Fibroblast of skin of scalp (primary cell): ENCODE results near the gene OR6B3.

Experiments used
- DNase-seq: peaks from one replicate; pipeline ENCODE4 v3.0.0-alpha.2; 2013

Gene OR6B3

GRCh38 chr2:240043279-240043989 is 9.9 kb downstream of the OR6B3 start:
- no peak for DNase-seq

GRCh38 chr2:240042740-240043139 is 10.6 kb downstream of the OR6B3 start:
- DNase-seq, result no peak

DNA sequence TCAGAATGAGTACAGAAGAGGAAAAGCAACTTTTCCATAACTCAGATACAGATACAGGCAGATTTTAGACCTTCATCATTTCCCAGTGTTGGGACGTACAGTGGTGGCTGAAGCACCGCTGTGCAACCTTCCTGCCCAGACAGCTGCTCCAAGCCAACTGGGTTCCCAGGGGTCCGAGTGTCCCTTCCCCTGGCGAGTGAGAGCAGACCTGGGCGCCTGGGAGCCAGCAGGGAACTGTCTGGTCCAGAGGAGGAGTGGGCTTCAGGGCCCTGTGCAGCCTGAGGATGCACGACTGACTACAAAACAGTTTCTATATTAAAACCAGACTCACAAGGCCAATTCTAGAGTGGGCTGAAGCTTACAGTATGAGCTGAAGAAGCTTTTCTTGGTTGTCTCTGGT is 12.0 kb downstream of the OR6B3 start:
- no peak for DNase-seq

GRCh38 chr2:240037358-240037757 is 16.0 kb downstream of the OR6B3 start:
- no peak for DNase-seq

- DNase-seq, result no peak
Observed at GRCh38 chr2:240033330-240033678, 20.0 kb downstream of the OR6B3 start.

DNA sequence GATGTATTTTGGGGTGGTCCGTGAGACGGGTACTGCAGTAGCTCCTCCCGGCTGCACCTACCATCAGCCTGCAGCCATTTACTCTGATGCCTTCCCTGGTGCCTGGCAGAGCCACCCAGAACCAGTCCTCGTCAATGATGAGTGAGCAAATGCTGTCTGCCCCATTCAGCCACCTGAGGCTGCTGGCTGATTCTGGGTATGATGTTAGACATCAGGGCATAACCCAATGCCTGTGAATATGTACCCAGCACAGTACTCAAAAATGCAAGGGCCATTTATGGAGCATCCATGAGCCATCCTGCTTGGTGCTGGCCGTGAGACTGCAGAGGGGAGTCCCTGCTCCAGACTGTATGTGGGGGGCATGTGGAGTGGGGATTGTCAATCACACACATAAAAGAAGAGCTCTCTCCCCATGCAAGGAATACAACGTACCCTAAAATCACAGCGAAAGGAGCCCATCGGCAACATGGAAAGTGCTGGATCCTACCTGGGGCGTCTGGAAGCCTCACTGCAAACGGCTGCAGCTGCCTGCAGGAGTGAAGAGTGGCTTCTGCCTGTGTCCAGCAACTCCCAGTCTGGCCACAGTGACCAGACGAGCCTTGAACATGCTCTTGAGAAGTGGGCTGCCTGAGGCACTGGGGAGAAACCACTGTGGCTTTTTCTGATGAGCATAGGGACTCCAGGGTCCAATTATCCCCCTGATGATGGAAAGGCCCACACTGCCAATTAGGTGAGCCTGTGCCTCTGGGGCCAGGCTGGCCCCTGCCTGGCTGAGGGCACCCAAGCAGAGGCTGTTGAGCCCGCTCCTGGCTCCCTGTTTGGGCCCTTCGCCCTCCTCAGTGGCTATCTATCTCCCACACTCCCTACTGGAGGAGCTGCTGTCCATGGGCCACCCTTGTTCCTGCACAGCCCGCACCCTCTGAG is 20.7 kb downstream of the OR6B3 start:
- DNase-seq, result no peak

- no peak for DNase-seq
Observed at GRCh38 chr2:240030379-240031094, 22.8 kb downstream of the OR6B3 start, which contains the start of gene OR6B2. TSS of gene OR6B2 (minus strand) at chr2:240030429. CDS start at chr2:240030429, 0 bp downstream.

DNA sequence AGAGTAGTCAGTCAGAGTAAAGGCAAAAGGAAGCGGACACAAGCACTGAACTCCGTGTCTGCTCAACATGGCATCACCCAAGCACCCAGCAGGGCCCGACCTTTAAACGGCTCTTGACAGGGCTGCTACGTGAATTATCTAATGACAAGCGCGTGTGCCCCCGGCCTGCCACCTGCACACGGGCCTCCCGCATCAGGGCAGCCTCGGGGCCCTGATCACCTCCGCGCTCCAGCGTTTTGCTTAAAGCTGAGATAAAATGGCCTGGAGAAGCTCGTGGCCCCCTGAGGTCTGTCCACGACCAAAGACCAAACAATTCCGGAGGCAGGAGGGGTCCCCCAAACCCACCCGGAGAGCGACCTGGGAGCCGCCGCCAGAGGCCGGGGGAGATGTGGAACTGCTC is 28.6 kb downstream of the OR6B3 start:
- no peak for DNase-seq

DNA sequence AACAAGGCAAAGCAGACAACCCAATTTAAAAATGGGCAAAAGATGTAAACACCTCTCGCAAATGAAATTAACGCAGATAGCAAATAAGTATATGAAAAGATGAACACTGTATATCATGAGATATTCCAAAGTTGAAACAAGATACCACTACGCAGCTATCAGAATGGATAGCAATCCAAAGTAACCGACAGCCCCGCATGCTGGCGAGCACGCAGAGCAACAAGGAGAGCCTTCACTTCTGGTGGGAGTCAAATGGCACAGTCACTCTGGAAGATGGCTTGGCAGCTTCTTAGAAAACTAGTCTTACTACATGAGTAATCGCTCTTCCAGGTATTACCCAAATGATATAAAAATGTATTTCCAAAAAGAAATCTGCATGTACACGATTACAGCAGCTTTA is 29.5 kb downstream of the OR6B3 start:
- no peak for DNase-seq

DNA sequence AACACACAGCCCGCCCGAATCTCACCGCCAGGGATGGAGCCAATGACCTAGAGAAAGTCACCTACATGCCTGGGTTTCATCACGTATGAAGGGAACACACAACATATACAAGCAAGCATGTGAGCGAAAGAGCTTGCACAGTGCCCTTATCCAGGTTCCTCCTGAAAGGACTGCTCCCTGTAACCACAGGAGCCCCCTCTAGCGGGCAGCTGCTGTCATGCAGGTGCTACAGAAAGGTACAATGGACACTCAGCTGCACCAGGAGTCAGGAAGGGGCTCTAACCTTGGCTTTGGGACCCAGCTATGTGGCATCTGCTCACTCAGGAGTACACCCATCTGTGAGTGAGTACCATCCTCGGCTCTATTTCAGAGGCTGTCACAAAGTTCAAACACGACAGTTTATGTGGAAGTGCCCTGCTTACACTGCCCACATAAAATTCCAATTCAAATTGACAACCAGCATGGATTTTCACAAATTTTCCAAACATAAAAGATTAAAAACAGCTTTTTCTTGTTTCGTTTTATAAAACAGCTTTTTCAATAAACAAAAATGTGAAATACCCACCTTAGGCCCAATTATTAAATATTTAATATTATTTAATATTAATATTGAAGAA is 31.7 kb downstream of the OR6B3 start:
- peak; percentile 48 for DNase-seq

DNA sequence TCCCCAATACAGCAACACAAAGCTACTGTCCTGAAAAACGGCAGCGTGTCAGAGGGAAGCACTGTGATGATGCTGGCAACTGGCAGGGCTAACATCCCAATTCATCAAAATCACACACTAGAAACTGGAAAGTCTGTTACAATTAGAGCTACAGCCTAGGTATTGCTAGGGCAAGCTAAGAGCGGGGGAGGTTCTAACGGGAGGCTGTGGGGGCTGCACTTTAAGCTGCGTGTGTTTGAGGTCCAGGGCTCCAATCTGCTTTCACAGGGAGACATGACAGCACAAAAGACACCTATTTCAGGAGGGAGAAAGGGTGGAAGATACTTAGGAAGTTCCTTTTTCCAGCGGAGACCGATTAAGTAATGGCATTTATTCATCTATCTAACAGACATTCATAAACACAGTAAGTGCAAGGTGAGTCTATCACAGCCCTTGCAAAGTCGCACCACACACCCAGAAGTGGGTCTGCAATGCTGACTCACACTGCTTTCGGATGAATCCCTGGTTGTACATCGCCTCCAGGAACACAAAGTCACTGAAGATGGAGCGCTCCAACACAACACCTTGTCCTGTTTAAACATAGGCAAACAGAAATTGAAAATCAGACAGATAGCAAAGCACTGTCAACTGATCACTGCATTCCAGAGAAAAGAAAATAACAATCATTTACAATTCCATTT is 35.1 kb downstream of the OR6B3 start:
- no peak for DNase-seq

GRCh38 chr2:240014327-240014726 is 39.0 kb downstream of the OR6B3 start:
- no peak for DNase-seq

DNA sequence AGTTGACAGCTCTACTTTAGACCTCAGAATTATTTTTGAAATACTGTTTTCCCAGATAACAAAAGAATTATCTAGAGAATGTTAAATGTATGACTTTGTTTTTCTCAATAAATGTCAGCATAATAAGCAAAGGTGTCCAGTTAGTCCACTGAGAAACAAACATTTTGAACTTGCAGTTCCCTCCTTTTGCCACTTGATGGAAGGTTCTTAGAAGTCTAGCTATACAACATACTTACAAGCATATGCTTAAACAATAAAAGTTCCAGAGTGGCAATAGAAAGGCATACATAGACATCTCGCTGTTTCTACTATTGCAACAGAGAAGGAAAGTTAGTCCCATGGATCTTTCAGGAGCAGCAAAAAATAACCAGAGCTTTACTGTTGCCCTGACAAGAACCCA is 40.0 kb downstream of the OR6B3 start:
- DNase-seq, result peak; percentile 3

DNA sequence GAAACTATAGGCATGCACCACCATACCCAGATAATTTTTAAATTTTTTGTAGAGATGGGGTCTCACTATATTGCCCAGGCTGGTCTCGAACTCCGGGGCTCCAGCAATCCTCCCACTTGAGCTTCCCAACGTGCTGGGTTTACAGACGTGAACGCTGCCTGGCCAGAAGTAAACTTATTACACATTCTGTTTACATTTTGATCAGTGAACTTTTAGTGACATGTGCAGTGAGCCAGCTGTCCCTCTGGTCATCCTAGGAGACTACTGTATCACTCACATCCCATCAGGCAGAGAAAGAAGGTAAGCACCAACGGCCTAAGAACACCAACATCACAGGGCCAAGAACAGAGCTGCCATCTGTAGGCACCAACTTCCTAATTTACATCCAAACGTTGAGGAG is 50.3 kb downstream of the OR6B3 start:
- DNase-seq, result no peak

DNA sequence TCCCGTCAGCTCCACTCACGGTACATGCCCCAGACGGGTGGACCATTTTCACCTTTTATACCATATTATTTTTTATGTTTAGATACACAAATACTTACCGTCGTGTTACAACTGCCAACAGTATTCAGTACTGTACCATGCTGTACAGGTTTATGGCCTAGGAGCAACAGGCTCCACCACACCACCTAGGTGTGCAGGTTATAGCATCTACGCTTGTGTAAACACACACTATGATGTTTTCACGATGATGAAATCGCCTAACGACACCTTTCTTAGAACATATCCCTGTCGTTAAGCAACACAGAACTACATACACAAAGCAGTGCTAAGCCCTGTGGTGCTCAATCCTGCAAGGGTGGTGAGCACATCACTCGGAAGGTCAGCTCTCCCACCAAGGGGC is 52.6 kb downstream of the OR6B3 start:
- DNase-seq, result no peak

DNA sequence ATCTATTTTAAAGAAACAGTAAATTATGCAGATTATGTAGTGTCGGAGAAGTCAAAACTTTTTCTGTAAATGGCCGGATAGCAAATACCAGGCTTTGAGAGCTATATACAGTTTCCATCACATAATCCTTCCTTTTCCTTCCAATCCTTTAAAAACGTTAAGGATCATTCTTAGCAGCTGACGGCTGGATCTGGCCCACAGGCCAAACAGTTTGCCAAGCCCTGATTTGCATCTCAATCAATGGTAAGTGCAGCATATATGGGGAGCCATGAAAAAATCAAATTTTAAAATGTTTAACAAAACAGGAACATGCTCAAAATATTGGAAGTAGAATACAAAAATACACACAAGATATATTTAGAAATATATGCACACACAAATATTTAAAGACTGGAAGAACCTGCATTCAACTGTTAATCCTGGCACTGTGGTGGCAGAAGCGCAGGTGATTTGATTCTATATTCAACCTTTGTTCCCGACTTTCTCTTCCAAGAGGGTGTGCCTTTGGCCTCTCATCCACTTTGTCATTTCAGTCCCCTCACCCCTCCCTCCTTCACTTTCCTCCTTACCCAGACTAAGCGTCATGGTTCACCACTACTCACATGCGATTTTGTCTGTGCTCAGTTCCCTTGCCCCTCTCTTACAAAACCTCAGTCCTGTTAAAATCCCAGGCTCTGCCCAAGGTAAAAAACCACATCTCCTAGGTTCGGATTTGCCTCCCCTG is 55.5 kb downstream of the OR6B3 start:
- DNase-seq, result no peak
